Stimulated activated CD4-positive, alpha-beta T cell treated with anti-CD3 and anti-CD28 coated beads, Interleukin-15, amount 100 ng/mL, for 48 hours (primary cell): ENCODE data around the gene TNFRSF21.
"Not testable (repeated sequence)": the region's sequence is repeated elsewhere in the genome, so short reads cannot be mapped to it uniquely, and the experiment has no call there.

Experiments used
- DNase-seq, 2 donors: peaks; one replicate each; pipeline ENCODE4 v3.0.0-alpha.2; 2020; ENCODE audit warnings: low read depth in 2 of 2

Gene TNFRSF21

DNA sequence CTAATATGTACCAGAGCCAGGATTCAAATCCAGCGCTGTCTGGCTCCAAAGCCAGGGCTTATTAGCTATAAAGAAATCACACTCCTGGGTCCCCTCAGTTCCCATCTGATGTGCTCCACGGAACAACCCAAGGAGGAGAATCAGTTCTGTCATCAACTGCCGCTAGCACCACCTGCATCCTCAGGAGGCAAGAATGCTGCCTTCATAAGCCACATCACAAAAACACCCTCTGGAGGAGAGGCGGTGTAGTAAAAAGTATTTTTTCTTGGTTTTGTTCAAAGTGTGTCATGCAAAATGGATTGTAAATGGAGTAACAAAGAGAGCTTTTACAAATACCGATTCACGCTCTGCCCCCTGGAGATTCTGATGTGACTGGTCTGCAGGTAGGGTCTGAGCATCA is 57.1 kb downstream of the TNFRSF21 start:
- DNase-seq: no peak

GRCh38 chr6:47251396-47251795 is 58.3 kb downstream of the TNFRSF21 start:
- DNase-seq: no peak

DNA sequence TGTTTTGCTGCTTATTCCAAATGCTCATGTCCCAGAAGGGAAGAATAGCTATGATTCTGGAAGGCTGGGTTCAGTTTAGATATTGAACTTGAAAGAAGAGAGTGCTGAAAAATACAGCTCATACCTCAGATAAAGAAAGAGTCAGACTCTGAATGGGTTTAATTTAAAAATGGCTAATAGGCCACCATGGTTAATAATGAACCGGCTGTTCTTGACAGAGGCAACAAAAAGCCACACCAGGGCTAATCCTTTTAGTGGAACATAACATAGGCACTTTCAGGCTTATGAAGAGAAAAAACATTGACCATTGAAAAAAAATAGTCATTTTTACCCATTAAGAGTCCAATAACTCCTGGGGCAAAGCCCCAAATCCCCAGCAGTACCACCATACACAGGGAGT is 59.4 kb downstream of the TNFRSF21 start:
- no peak for DNase-seq

GRCh38 chr6:47248446-47248845 is 61.3 kb downstream of the TNFRSF21 start:
- DNase-seq: no peak

DNA sequence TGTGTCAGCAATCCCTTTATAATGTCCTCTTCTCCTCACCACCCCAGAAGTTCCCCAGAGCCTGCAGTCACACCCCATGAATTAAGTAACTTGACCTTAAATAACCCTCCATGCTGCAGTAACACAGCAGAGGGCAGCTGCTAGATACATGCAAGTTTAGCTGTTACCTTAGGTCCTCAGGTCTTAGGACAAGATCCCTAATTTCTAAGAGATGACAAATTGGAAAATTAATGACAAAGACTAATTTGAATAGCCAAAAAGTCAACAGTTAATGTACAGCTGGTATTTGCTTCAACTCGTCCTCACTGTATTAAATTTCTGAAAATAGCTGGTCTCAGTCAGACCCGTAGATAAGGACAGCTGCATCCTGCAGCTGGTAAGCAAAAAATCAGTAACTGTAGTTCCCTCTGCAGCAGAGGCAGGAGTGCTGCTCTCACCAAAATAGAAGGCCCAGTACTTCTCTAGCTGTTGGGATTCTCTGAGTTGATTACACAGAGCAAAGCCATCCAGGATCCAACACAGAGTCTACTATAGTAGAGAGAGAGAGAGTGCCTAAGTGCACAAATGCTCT is 62.4 kb downstream of the TNFRSF21 start:
- DNase-seq: no peak

- no peak for DNase-seq
Observed at GRCh38 chr6:47246551-47246950, 63.2 kb downstream of the TNFRSF21 start.

DNA sequence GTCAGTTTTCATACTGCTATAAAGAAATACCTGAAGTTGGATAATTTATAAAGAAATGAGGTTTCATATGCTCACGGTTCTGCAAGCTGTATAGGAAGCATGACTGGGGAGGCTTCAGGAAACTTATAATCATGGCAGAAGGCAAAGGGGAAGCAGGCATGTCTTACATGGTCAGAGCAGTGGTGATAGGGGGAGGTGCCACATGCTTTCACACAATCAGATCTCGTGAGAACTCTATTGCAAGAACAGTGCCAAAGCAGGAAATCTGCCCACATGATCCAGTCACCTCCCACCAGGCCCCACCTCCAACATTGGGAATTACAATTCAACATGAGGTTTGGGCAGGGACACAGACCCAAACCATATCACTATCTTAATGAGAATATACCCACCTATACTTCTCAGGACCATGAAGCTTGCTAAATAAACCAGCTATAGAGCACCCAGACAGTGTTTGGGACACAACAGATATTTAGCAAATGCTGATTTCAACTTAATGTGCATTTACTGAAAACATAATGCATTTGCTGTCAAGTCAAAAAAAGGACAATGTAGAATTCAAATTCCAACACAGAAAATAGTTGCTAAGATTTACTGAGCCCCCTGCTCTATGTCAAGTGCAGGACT is 63.8 kb downstream of the TNFRSF21 start:
- DNase-seq: no peak

DNA sequence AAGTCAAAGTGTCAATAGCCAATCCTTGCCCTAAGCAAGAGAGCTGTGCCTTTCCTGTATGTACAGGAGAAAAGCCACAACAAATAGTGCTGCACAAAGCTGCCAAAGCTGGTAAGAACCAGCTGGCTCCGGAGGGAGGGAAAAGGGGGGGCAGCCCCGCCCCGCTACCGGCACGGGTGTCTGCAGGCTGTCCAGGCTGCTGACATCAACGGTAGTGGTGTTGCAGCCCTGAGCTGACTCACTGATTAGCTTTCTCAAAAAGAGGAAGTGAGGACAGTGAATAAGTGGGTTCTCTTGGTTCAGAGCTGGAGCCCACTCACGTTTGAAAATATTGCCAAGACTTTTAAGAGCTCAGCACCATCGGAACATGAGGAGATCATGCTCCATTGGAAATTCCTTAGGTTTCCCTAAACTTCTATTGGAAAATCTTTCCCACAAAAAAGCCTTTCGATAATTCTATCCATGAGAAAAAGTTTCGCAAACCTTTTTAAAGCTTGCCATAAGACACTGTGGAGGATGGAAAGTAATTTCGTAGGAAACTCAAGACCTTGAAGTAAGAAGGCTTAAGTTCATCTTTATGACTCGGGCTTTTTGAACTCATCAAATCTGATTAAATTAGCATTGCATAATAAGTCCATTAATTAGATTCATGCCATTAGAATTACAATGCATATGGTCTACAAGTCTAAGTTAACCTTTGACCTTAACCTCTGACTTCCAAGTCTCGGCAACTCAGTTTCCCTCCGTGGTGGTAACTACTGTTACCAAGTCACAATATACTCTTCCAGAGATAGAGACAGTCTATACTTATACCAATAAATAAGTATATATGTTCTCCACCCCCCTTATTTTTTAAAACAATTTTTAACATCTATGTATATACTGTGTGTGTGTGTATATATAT is 67.0 kb downstream of the TNFRSF21 start:
- peak; percentile 9 to 36 for DNase-seq

DNA sequence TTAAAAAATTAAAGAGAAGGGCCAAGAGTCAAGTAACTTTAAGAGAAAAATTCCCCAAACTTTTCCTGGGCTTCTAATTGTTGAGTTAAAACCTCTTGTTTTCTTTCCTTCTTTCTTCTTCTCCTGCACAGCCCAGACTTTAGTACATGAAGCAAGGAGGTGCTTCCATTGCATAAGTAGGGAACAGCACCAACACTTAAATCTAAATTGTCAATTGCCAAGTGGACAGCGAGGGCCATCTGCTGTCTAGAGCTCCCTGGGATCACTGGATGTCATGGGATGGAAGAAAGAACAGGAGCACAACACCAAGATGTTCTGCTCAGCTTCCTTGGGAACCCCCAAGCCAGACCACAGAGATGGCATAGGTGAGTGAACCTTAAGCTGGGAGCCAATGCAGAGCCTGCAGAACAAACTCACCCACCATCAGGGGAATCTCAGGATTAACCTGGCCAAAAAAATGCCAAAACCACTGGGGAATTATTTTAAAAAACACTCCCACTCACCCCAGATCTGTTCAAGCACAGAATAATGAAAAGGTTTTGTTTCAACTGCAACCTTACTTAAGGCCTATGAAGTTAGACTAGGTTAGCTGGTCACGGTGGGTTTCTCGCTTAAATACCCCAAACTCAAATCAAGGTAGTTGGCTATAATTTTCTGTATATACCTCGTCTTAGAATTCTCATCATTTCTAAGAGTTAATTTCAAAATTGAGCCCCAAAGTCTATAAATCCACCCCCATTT is 67.8 kb downstream of the TNFRSF21 start:
- DNase-seq: no peak

DNA sequence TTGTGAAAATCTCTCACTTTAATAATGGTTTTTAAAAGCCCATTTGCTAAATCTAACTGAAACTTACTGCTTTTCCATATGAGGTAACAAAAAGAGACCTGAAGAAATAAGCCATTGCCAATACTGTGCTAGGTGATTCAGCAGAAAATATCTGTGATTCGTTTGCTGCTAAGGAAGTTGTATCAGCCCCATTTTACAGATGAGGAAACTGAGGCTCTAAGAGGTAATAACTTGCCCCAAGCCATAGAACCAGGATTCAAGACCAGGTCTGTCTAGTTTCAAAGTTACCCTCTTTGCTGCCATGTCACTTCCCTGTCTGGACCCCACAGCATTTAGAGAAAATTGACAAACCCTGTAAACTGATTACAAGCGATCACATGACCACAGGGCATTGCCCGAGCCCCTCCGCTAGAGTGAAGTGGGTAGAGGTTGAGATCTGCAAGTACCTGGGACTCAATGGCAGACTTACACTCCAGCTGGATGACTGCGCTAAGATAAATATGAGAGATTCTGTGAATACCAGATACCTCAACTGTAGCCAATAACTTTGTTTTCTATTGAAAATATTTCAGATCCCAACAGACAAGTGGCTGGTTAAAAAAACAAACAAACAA is 69.3 kb downstream of the TNFRSF21 start:
- no peak for DNase-seq

- DNase-seq: no peak
Observed at GRCh38 chr6:47239546-47239945, 70.2 kb downstream of the TNFRSF21 start.

GRCh38 chr6:47238456-47238995 is 71.2 kb downstream of the TNFRSF21 start:
- no peak for DNase-seq

GRCh38 chr6:47237196-47237595 is 72.5 kb downstream of the TNFRSF21 start:
- DNase-seq: no peak

GRCh38 chr6:47235964-47236760 is 73.5 kb downstream of the TNFRSF21 start:
- no peak for DNase-seq

GRCh38 chr6:47235421-47235820 is 74.3 kb downstream of the TNFRSF21 start:
- no peak for DNase-seq

- no peak for DNase-seq
Observed at GRCh38 chr6:47234266-47234933, 75.3 kb downstream of the TNFRSF21 start.

DNA sequence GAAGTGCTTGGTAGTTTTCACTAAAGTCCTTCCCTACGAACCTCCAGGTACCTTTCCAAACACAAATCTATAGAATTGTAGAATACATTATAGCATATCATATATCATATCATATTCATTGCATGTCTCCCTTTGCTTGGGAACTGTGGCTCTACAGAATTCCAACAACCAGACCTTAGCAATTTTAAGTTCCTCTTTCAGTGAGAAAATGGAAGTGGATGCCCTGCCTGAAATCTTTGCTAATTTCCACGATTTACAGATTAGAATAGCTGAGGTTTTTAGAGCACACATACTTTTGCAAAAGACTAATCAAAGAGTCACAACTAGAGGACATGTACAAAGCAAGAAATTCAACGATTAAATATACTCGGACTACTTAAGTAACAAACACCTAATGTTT is 78.6 kb downstream of the TNFRSF21 start:
- no peak for DNase-seq

DNA sequence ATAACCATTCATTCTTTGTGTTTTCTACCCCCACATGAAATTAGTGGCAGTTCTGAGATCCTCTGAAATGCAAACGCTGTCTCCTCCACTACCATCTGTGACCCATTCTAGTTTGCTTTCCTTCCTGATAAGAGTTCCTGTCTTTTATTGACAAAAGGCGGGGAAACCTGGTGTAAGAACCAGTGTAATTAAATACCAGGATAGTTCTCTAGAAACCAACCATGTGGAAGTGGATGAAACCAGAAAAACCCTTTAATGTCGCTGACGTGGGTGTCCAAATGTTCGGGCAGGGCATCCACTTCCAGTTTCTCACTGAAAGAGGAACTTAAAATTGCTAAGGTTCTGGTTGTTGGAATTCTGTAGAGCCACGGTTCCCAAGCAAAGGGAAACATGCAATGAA is 79.1 kb downstream of the TNFRSF21 start:
- no peak for DNase-seq

DNA sequence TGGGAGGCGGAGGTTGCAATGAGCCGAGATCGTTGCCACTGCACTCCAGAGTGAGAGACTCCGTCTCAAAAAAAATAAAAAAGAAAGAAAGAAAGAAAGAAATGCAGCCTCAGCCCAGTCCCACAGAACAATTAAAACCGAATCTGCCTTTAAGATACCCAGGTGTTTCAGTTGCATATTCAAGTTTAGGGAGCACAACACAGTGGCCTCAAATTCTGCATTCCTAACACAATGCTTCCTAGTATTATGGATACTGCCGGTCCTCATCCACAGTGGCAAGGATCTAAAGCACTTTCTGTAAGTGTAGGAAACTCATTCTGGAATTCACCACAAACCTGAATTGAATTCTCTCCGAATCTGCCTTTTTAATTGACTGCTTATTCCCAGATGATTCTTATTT is 80.5 kb downstream of the TNFRSF21 start:
- no peak for DNase-seq

GRCh38 chr6:47228093-47228492 is 81.6 kb downstream of the TNFRSF21 start:
- not testable (repeated sequence) for DNase-seq
